Endometrial microvascular endothelial cells (primary cell): Measurements from ENCODE around the gene AASS. TPM values are rescaled to one million over a fixed set of nuclear protein-coding genes. Genes with fewer than 3 reads are reported as not detected.

Source experiments
- in situ Hi-C: cut with HindIII; loops from 2 replicates; pipeline ENCODE4 v1.10.0; 2017; ENCODE audit warnings: low sequenced_read_pairs, low pct_unique_long_range_greater_than_20kb; ENCODE audit errors: inconsistent ontology term
- total RNA-seq: library from RNA; depleted of rRNA; stranded (reverse); fragments of >200 nt; gene quantifications from one replicate; pipeline ENCODE4 v1.2.3, GENCODE V29; 2015; ENCODE audit errors: inconsistent ontology term

AASS gene
- total RNA-seq, 1 donor from 2014 or later = 20.9 TPM

- in situ Hi-C loops = no loop called here
These were observed 10.6 kb downstream of the AASS start for GRCh38 chr7:122133477-122133876.

GRCh38 chr7:122132341-122132740, 11.7 kb downstream of the AASS start:
- in situ Hi-C loops = no loop called here

- in situ Hi-C loops = no loop called here
These were observed 20.3 kb downstream of the AASS start for GRCh38 chr7:122123746-122124145.

- in situ Hi-C loops = no loop called here
These were observed 25.3 kb downstream of the AASS start for GRCh38 chr7:122118757-122119156.

GRCh38 chr7:122103064-122103463, 41.0 kb downstream of the AASS start:
- in situ Hi-C loops = no loop called here

GRCh38 chr7:122100021-122100420, 44.0 kb downstream of the AASS start:
- in situ Hi-C loops = no loop called here

GRCh38 chr7:122095642-122096041, 48.4 kb downstream of the AASS start:
- in situ Hi-C loops = no loop called here

GRCh38 chr7:122094549-122094948, 49.5 kb downstream of the AASS start:
- in situ Hi-C loops = no loop called here

- in situ Hi-C loops = no loop called here
These were observed 50.9 kb downstream of the AASS start for GRCh38 chr7:122092964-122093797.

GRCh38 chr7:122082670-122083069, 61.4 kb downstream of the AASS start:
- in situ Hi-C loops = no loop called here

GRCh38 chr7:122082160-122082559, 61.9 kb downstream of the AASS start:
- in situ Hi-C loops = no loop called here

GRCh38 chr7:122073635-122074034, 70.4 kb downstream of the AASS start:
- in situ Hi-C loops = no loop called here

GRCh38 chr7:122072924-122073599, 71.0 kb downstream of the AASS start:
- in situ Hi-C loops = no loop called here

GRCh38 chr7:122072272-122072671, 71.8 kb downstream of the AASS start:
- in situ Hi-C loops = no loop called here

GRCh38 chr7:122070834-122071233, 73.2 kb downstream of the AASS start:
- in situ Hi-C loops = no loop called here

GRCh38 chr7:122070062-122070461, 74.0 kb downstream of the AASS start:
- in situ Hi-C loops = no loop called here

GRCh38 chr7:122068999-122069398, 75.0 kb downstream of the AASS start:
- in situ Hi-C loops = no loop called here

- in situ Hi-C loops = no loop called here
These were observed 76.0 kb downstream of the AASS start for GRCh38 chr7:122068046-122068445.

- in situ Hi-C loops = no loop called here
These were observed 77.0 kb downstream of the AASS start for GRCh38 chr7:122067077-122067476.

GRCh38 chr7:122064971-122065370, 79.1 kb downstream of the AASS start:
- in situ Hi-C loops = no loop called here
